Measurements from ENCODE around the gene GPR4. TPM values are rescaled to one million over a fixed set of nuclear protein-coding genes. Genes with fewer than 3 reads are reported as not detected.

GPR4 gene
- total and polyA plus RNA-seq, 8 donors, result 2.4 to 9.5 (median 4.4) TPM

- Histone ChIP-seq H3K36me3 (peaks cover 0 to 87% of the 10 kb centered on the region in 2 donors), H3K27ac (peak overlapping the region in 1 of 2 donors; percentile 59), H3K9me3 (no peaks in the 10 kb centered on the region), H3K4me3 (no peak overlapping the region), H3K27me3 (no peaks in the 10 kb centered on the region), H3K4me1 (peaks cover 0 to 20% of the 10 kb centered on the region in 2 donors)
- ATAC-seq, result peak; percentile 72
- intact Hi-C loops (cut with DNase I), result no loop called here
- DNase-seq, result no peak
- TF ChIP-seq CTCF (IDR thresholded peaks at IDR 0.05), result no peak
Measured at GRCh38 chr19:45613926-45614725, 12.1 kb upstream of the GPR4 start.

DNA sequence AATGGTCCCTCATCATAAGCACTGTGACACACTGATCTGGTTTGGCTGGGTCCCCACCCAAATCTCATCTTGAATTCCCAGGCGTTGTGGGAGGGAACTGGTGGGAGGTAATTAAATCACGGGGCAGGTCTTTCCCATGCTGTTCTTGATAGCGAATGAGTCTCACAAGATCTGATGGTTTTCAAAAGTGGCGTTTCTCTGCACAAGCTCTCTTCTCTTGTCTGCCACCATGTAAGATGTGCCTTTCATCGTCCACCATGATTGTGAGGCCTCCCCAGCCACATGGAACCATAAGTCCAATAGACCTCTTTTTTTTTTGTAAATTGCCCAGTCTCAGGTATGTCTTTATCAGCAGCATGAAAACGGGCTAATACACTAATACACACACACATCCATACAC is 6.9 kb upstream of the GPR4 start:
- intact Hi-C loops (cut with DNase I), result no loop called here
- H3K27me3 ChIP-seq, result peaks cover 0 to 5% of the 10 kb centered on the region in 2 donors
- H3K4me1 ChIP-seq, result peaks cover 6 to 14% of the 10 kb centered on the region in 2 donors
- no peak overlapping the region for H3K27ac ChIP-seq
- H3K4me3 ChIP-seq, result no peak overlapping the region
- no peaks in the 10 kb centered on the region for H3K9me3 ChIP-seq
- ATAC-seq (no peak), DNase-seq (no peak)
- peaks cover 0 to 52% of the 10 kb centered on the region in 2 donors for H3K36me3 ChIP-seq
- TF ChIP-seq CTCF (IDR thresholded peaks at IDR 0.05), result no peak

DNA sequence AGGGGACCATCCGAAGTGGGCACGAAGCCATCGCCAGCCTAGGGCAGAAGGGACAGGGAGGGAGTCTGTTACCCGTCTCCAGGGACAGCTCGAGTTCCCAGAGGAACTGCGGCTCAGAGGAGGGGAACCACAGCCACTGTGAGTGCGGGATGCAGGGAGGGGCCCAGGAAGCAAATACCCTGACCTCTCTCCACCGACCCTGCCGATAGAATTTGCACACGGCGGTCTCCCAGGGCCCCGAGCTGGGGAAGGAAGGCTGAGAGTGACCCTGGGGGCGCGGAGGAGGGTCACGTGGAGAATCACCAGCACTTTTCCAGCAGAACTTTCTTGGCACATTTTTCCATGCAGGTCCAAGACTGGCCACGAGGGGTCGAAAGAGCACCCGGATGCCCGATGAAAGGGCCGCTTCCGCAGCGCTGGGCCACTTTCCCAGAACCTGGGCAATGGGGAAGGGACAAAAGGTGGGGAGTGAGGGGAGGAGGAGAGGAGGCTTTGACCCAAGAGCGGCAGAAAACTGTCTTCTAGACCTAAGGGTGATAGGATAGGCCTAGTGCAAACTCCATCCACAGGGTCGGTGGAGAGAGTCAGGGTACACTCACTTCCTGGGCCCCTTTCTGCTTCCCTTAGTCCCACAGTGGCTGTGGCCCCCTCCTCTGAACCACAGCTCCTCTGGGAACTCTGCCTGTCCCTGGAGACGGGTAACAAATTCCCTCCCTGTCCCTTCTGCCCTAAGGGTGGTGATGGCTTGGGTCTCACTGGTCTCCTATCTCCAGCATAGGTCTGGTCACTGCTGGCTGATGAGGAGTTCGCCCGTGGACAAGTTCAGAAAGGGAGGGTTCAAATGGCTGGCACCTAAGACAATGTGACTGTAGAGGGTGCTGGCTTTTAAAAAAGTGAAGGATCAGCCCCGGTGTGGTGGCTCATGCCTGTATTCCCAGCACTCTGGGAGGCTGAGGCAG is 5.3 kb upstream of the GPR4 start:
- Histone ChIP-seq H3K4me1 (peaks cover 6 to 11% of the 10 kb centered on the region in 2 donors), H3K4me3 (peak overlapping the region in 1 of 2 donors; percentile 14), H3K36me3 (peaks cover 0 to 36% of the 10 kb centered on the region in 2 donors), H3K27ac (peak overlapping the region in 1 of 2 donors; percentile 57), H3K27me3 (peaks cover 11 to 21% of the 10 kb centered on the region in 2 donors), H3K9me3 (no peaks in the 10 kb centered on the region)
- intact Hi-C loops (cut with DNase I), result no loop called here
- TF ChIP-seq CTCF (IDR thresholded peaks at IDR 0.05), result peak; percentile 82 to 85
- DNase-seq, result peak; percentile 60 to 88 (median 73)
- peak; percentile 95 for ATAC-seq

GRCh38 chr19:45601115-45601514 is 897 bp downstream of the GPR4 start:
- peaks cover 0 to 51% of the 10 kb centered on the region in 2 donors for H3K4me1 ChIP-seq
- peak overlapping the region; percentile 15 to 48 for H3K4me3 ChIP-seq
- H3K27ac ChIP-seq, result peak overlapping the region; percentile 33 to 66
- ATAC-seq, result no peak
- no peaks in the 10 kb centered on the region for H3K9me3 ChIP-seq
- intact Hi-C loops (cut with DNase I), result no loop called here
- no peak for DNase-seq
- no peak for TF ChIP-seq CTCF (IDR thresholded peaks at IDR 0.05)
- H3K27me3 ChIP-seq, result peaks cover 54 to 84% of the 10 kb centered on the region in 2 donors
- H3K36me3 ChIP-seq, result no peaks in the 10 kb centered on the region

Data from left lung (tissue), 10 donors.